ENCODE measurements around the gene ASTL.

DNA sequence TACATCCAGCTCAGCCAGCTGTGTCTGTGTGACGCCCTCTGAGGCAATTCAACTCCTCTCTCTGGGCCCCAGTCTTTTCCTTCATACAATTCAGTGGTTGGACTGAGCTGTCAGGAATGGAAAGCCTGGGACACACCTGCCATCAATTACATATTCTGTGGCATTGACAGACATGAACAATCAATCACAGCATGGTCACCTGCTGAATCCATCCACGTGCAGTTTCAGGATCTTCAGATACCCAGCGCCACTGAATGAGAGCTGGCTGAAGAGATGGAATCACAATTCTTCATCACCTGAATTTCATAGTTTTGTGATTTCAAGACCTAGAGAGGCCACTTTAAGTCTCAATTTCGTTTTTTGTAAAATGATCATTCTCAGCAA lies 27.1 kb downstream of the ASTL start:
- TF ChIP-seq EZH2 (optimal IDR thresholded peaks at IDR 0.05; ENCODE audit: low read depth, low read length) (no peak), CTCF (IDR thresholded peaks at IDR 0.05; ENCODE audit: low read length) (no peak), EZH2phosphoT487 (IDR thresholded peaks at IDR 0.05; ENCODE audit: low read length) (no peak)
